ENCODE results near the gene PRRT1. TPM values are rescaled to one million over a fixed set of nuclear protein-coding genes. Genes with fewer than 3 reads are reported as not detected.
A peak's percentile ranks its signal among the peaks of the same experiment; 100 is the strongest.

The PRRT1 gene
- total and polyA plus RNA-seq, 2 of the 4 experiments (the other 2 are of a cell fraction): 0.99 TPM; not detected in 1

DNA sequence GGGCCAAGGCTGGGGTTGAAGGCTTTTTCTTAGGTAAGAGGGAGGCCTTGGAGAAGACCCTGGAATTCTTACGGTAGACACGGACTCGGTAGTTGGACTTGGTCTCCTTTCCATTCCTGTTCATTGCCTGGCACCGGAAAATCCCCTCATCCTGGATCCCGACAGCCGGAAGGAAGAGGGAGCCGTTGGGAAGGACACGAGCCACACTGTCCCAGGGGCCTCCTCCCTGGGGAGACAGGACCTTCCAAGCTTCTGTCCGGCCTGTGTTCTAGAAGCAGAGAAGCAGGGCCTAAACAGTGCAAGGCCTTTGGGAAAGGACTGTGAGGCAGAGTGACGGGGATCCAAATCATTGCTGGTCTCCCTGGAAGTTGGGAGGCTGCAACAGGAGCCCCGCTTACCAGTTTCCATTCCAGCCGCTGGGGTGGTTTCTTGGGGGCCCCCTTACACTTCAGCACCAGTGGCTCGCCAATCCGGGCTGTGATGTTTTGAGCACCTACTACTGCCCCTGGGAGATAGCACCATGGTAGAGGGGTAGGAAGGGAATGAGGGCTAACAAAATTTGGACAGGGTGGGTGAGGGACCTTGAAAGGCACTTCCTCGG is 31.8 kb upstream of the PRRT1 start:
- no peak overlapping the region for H3K4ac ChIP-seq (ENCODE audit: low read depth, low read length)
- H3K23ac ChIP-seq (ENCODE audit: low read depth, low read length): no peak overlapping the region
- H4K8ac ChIP-seq (ENCODE audit: low read depth in 2 of 2, low read length in 2 of 2): no peak overlapping the region
- peaks cover 17 to 48% of the 10 kb centered on the region in 2 experiments for H3K79me1 ChIP-seq (ENCODE audit: low read depth in 1 of 2, low read length in 2 of 2)
- intact Hi-C loops (cut with micrococcal nuclease) (no loop called here), in situ Hi-C loops (cut with MboI; ENCODE audit: low sequenced_read_pairs) (loop anchor here (25.0 kb wide), 1 partner anchor 779 kb away; the partner anchor contains the start of genes BRD2 and HLA-DMA), dilution Hi-C loops (cut with HindIII; ENCODE audit: low sequenced_read_pairs, unreplicated experiment) (no loop called here)
- no peak overlapping the region for H3K9ac ChIP-seq (ENCODE audit: low read depth, low read length)
- no peak overlapping the region for H3K14ac ChIP-seq (replicated peaks; ENCODE audit: low read depth, low read length)
- H3K4me3 ChIP-seq (ENCODE audit: insufficient read depth, low read depth, low read length): no peak overlapping the region
- peak overlapping the region; percentile 71 for H2AK9ac ChIP-seq (replicated peaks; ENCODE audit: low read depth, low read length, poor library complexity)
- no peak overlapping the region for H3K18ac ChIP-seq (ENCODE audit: low read depth, low read length)
- WGBS, 2 experiments (ENCODE audit: extremely low coverage in 2 of 2, insufficient read length in 1 of 2): 80% methylated on average over 2 of the region's 15 CpGs; no CpG with 5 or more reads in 1 of the 2 experiments
- H3K4me1 ChIP-seq (ENCODE audit: control insufficient read depth, insufficient read depth, low read length): no peaks in the 10 kb centered on the region
- BruUV-seq (replicated peaks): no TSS peak
- H4K91ac ChIP-seq (ENCODE audit: insufficient read depth, low read depth, low read length): no peak overlapping the region
- no peak overlapping the region for H2AK5ac ChIP-seq (ENCODE audit: low read depth, low read length)
- peak overlapping the region; percentile 39 for H2AFZ ChIP-seq (replicated peaks; ENCODE audit: low read length, poor library complexity)
- TF ChIP-seq RCOR1 (IDR thresholded peaks at IDR 0.05; ENCODE audit: insufficient replicate concordance, low read length): no peak
- TF ChIP-seq, protein P1, sequence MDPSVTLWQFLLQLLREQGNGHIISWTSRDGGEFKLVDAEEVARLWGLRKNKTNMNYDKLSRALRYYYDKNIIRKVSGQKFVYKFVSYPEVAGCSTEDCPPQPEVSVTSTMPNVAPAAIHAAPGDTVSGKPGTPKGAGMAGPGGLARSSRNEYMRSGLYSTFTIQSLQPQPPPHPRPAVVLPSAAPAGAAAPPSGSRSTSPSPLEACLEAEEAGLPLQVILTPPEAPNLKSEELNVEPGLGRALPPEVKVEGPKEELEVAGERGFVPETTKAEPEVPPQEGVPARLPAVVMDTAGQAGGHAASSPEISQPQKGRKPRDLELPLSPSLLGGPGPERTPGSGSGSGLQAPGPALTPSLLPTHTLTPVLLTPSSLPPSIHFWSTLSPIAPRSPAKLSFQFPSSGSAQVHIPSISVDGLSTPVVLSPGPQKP (IDR thresholded peaks at IDR 0.05; ENCODE audit: borderline replicate concordance, low read depth, low read length): no peak
- TF ChIP-seq RFX5 (IDR thresholded peaks at IDR 0.05; ENCODE audit: low read depth, low read length): no peak
- no peak for TF ChIP-seq BHLHE40 (IDR thresholded peaks at IDR 0.05; ENCODE audit: low read depth, low read length)
- no peak for TF ChIP-seq MAFK (IDR thresholded peaks at IDR 0.05; ENCODE audit: low read depth, low read length)
- no peak for TF ChIP-seq FOS (IDR thresholded peaks at IDR 0.05; ENCODE audit: low read depth, low read length)
- no peak for TF ChIP-seq RAD21 (IDR thresholded peaks at IDR 0.05; ENCODE audit: low read length)
- no peak for TF ChIP-seq POLR2A (IDR thresholded peaks at IDR 0.05; ENCODE audit: low read depth, low read length)
- no peak for TF ChIP-seq MXI1 (IDR thresholded peaks at IDR 0.05; ENCODE audit: borderline replicate concordance, low read depth, low read length)
- TF ChIP-seq, protein P2, sequence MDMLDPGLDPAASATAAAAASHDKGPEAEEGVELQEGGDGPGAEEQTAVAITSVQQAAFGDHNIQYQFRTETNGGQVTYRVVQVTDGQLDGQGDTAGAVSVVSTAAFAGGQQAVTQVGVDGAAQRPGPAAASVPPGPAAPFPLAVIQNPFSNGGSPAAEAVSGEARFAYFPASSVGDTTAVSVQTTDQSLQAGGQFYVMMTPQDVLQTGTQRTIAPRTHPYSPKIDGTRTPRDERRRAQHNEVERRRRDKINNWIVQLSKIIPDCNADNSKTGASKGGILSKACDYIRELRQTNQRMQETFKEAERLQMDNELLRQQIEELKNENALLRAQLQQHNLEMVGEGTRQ (IDR thresholded peaks at IDR 0.05; ENCODE audit: low read depth, low read length): no peak
- TF ChIP-seq CEBPB (IDR thresholded peaks at IDR 0.05; ENCODE audit: low read depth, low read length): no peak
- TF ChIP-seq MAZ (IDR thresholded peaks at IDR 0.05; ENCODE audit: borderline replicate concordance, low read depth, low read length): no peak
- TF ChIP-seq, protein P3, sequence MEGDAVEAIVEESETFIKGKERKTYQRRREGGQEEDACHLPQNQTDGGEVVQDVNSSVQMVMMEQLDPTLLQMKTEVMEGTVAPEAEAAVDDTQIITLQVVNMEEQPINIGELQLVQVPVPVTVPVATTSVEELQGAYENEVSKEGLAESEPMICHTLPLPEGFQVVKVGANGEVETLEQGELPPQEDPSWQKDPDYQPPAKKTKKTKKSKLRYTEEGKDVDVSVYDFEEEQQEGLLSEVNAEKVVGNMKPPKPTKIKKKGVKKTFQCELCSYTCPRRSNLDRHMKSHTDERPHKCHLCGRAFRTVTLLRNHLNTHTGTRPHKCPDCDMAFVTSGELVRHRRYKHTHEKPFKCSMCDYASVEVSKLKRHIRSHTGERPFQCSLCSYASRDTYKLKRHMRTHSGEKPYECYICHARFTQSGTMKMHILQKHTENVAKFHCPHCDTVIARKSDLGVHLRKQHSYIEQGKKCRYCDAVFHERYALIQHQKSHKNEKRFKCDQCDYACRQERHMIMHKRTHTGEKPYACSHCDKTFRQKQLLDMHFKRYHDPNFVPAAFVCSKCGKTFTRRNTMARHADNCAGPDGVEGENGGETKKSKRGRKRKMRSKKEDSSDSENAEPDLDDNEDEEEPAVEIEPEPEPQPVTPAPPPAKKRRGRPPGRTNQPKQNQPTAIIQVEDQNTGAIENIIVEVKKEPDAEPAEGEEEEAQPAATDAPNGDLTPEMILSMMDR (conservative IDR thresholded peaks at IDR 0.05; ENCODE audit: low read depth, low read length): no peak
- no peak for TF ChIP-seq CHD1 (IDR thresholded peaks at IDR 0.05; ENCODE audit: low read depth, low read length)
- no peak overlapping the region for H2BK5ac ChIP-seq (ENCODE audit: low read depth, low read length, poor library complexity, severe bottlenecking)
- H4K5ac ChIP-seq (ENCODE audit: low read depth, low read length): no peak overlapping the region
- no peak overlapping the region for H2BK120ac ChIP-seq (ENCODE audit: low read depth, low read length)
- ATAC-seq (ENCODE audit: low read depth): no peak
- no peaks in the 10 kb centered on the region for H3K9me3 ChIP-seq (ENCODE audit: control insufficient read depth, insufficient read depth, low read length)
- no peak overlapping the region for H2BK15ac ChIP-seq (ENCODE audit: low read depth, low read length)
- POLR2A ChIA-PET (ENCODE audit: unreplicated experiment): no interaction called here
- no peaks in the 10 kb centered on the region for H4K20me1 ChIP-seq (ENCODE audit: insufficient read depth, low read length)
- CTCF ChIA-PET: no interaction called here
- peaks cover 15% of the 10 kb centered on the region for H3K9me1 ChIP-seq (ENCODE audit: insufficient read depth, low read length)
- H3K27ac ChIP-seq (ENCODE audit: insufficient read depth, low read length): no peak overlapping the region
- H3K27me3 ChIP-seq (ENCODE audit: control insufficient read depth, insufficient read depth, low read length): no peaks in the 10 kb centered on the region
- no peak overlapping the region for H3K4me2 ChIP-seq (ENCODE audit: low read depth, low read length)
- H3K56ac ChIP-seq (ENCODE audit: extremely low read depth, insufficient read depth, low read length): no peak overlapping the region
- no peak for DNase-seq
- no peak overlapping the region for H2BK20ac ChIP-seq (ENCODE audit: low read depth, low read length)
- peaks cover 38% of the 10 kb centered on the region for H3K36me3 ChIP-seq (ENCODE audit: control insufficient read depth, insufficient read depth, low read length)

All from IMR-90 (cell line).